Uterus (tissue), 4 donors: ENCODE measurements around the gene IRS1. TPM values are rescaled to one million over a fixed set of nuclear protein-coding genes. Genes with fewer than 3 reads are reported as not detected.

Experiments
- DNase-seq, 2 donors: peaks; one replicate each; pipeline ENCODE4 v3.0.0-alpha.2; 2019 to 2020
- H3K27ac ChIP-seq, 2 donors: fragments of 200-600 bp; sonication (generic); 1 replicate in 1 of 2; 2 replicates in 1 of 2; pipeline ENCODE4 v1.5.1; 2016 to 2018
- H3K27me3 ChIP-seq, 2 donors: fragments of 200-600 bp; sonication (generic); one replicate each; pipeline ENCODE4 v1.5.1; 2018 to 2019; ENCODE audit warnings: control low read depth in 1 of 2
- H3K36me3 ChIP-seq, 2 donors: fragments of 200-600 bp; sonication (generic); one replicate each; pipeline ENCODE4 v1.5.1; 2019; ENCODE audit warnings: control low read depth in 1 of 2
- H3K4me1 ChIP-seq, 2 donors: fragments of 200-600 bp; sonication (generic); one replicate each; pipeline ENCODE4 v1.5.1; 2018 to 2019; ENCODE audit warnings: control low read depth in 1 of 2
- H3K4me3 ChIP-seq, 2 donors: fragments of 200-600 bp; sonication (generic); 1 replicate in 1 of 2; 2 replicates in 1 of 2; pipeline ENCODE4 v1.5.1; 2018 to 2019; ENCODE audit warnings: mild to moderate bottlenecking in 1 of 2
- H3K9me3 ChIP-seq, 2 donors: fragments of 200-600 bp; sonication (generic); one replicate each; pipeline ENCODE4 v1.5.1; 2019; ENCODE audit warnings: control low read depth in 1 of 2
- CTCF ChIP-seq, 4 experiments: fragments of 200-600 bp in 2 of 4; fragments of 450-650 bp in 2 of 4; sonication (generic) in 2 of 4; IDR thresholded peaks; one replicate each; pipeline ENCODE4 v1.5.1; 2016 to 2019; ENCODE audit warnings: antibody characterized with exemption in 4 of 4, mild to moderate bottlenecking in 2 of 4, moderate library complexity in 1 of 4
- POLR2A ChIP-seq, 2 donors: fragments of 450-650 bp; IDR thresholded peaks; one replicate each; pipeline ENCODE4 v1.6.1; 2016; ENCODE audit warnings: antibody characterized with exemption in 2 of 2, mild to moderate bottlenecking in 1 of 2, moderate library complexity in 1 of 2
- intact Hi-C: fragments of 100-400 bp; cut with DNase I; formaldehyde crosslinking; loops from one replicate; pipeline ENCODE4 v1.15.1; 2023; ENCODE audit warnings: low total_unique reads
- total RNA-seq, 4 donors: library from RNA; depleted of rRNA in 3 of 4; stranded (reverse); fragments of >200 nt in 3 of 4; gene quantifications; one replicate each; pipeline versions ENCODE4 v1.1.0 to v1.2.4, GENCODE V29; 2014 to 2023
- donor health status: DM: yes; HTN: yes; CAD: no.

Gene IRS1
- total RNA-seq, 4 donors from 2014 or later = 11.5 to 54.2 (median 29.5) TPM

GRCh38 chr2:226813148-226813701 is 13.6 kb upstream of the IRS1 start:
- intact Hi-C loops = loop anchor here (10.0 kb wide), 1 partner anchor 172 kb away; no protein-coding TSS in a partner anchor
- H3K9me3 ChIP-seq = no peaks in the 10 kb centered on the region
- TF ChIP-seq CTCF (IDR thresholded peaks at IDR 0.05) = no peak

GRCh38 chr2:226803410-226803809 is 3.8 kb upstream of the IRS1 start:
- intact Hi-C loops = loop anchor here (10.0 kb wide), 1 partner anchor 1139 kb away; no protein-coding TSS in a partner anchor
- H3K27me3 ChIP-seq = no peaks in the 10 kb centered on the region
- no peak overlapping the region for H3K27ac ChIP-seq
- no peak for TF ChIP-seq POLR2A (IDR thresholded peaks at IDR 0.05)
- no peak for TF ChIP-seq CTCF (IDR thresholded peaks at IDR 0.05)
- H3K4me3 ChIP-seq = no peak overlapping the region
- H3K36me3 ChIP-seq = no peaks in the 10 kb centered on the region
- no peaks in the 10 kb centered on the region for H3K9me3 ChIP-seq
- DNase-seq = no peak
- no peaks in the 10 kb centered on the region for H3K4me1 ChIP-seq

More at GRCh38 chr2:226813148-226813701, 13.6 kb upstream of the IRS1 start:
- Histone ChIP-seq H3K4me1 (no peaks in the 10 kb centered on the region), H3K4me3 (no peak overlapping the region), H3K36me3 (no peaks in the 10 kb centered on the region), H3K27me3 (no peaks in the 10 kb centered on the region), H3K27ac (no peak overlapping the region)
- no peak for DNase-seq

- TF ChIP-seq POLR2A (IDR thresholded peaks at IDR 0.05) = no peak
- TF ChIP-seq CTCF (IDR thresholded peaks at IDR 0.05) = peak; percentile 69 to 89 (median 71)
- Histone ChIP-seq H3K36me3 (no peaks in the 10 kb centered on the region), H3K27ac (peak overlapping the region; percentile 93 to 96), H3K9me3 (no peaks in the 10 kb centered on the region), H3K27me3 (no peaks in the 10 kb centered on the region), H3K4me3 (no peak overlapping the region), H3K4me1 (no peaks in the 10 kb centered on the region)
- intact Hi-C loops = loop anchor here (10.0 kb wide), 1 partner anchor 1138 kb away; no protein-coding TSS in a partner anchor
- peak in 1 of 2 donors; percentile 28 for DNase-seq
These were observed 3.0 kb upstream of the IRS1 start for GRCh38 chr2:226802573-226802972.

GRCh38 chr2:226800941-226801784 is 1.5 kb upstream of the IRS1 start:
- DNase-seq = peak; percentile 89 to 91
- TF ChIP-seq POLR2A (IDR thresholded peaks at IDR 0.05) (peak; percentile 56 to 86), CTCF (IDR thresholded peaks at IDR 0.05) (no peak)
- intact Hi-C loops = loop anchor here (10.0 kb wide), 1 partner anchor 1136 kb away; no protein-coding TSS in a partner anchor
- H3K4me3 ChIP-seq = peak overlapping the region; percentile 67 to 69
- no peaks in the 10 kb centered on the region for H3K27me3 ChIP-seq
- H3K9me3 ChIP-seq = no peaks in the 10 kb centered on the region
- H3K27ac ChIP-seq = peak overlapping the region; percentile 93 to 96
- H3K4me1 ChIP-seq = no peaks in the 10 kb centered on the region
- H3K36me3 ChIP-seq = no peaks in the 10 kb centered on the region
